Endothelial cell of umbilical vein (primary cell): ENCODE data around the gene ENAH. TPM values are rescaled to one million over a fixed set of nuclear protein-coding genes. Genes with fewer than 3 reads are reported as not detected.

ENCODE experiments used
- BruUV-seq: library from RNA; stranded (reverse); fragments of 400-500 nt; replicated peaks from 2 replicates; lab custom pipeline; 2021; lab: Mats Ljungman, UMichigan
- CTCF ChIA-PET: fragments of 300-600, 350-600 bp; sonication (Branson Sonifier 250); formaldehyde crosslinking; loops from one replicate; lab custom pipeline; 2021; ENCODE audit warnings: antibody characterized with exemption, inconsistent platforms; lab: Charles Lee
- POLR2A ChIA-PET: fragments of 300-600, 350-600 bp; sonication (Branson Sonifier 250); formaldehyde crosslinking; loops from one replicate; lab custom pipeline; 2021; ENCODE audit warnings: antibody characterized with exemption, inconsistent platforms; lab: Charles Lee
- DNase-seq: peaks from one replicate; pipeline ENCODE4 v3.0.0-alpha.2; 2011; ENCODE audit warnings: low read depth, low spot score
- FAIRE-seq: peaks from 2 replicates; lab custom pipeline; 2011; peaks lifted over from hg19 to GRCh38; lab: Jason Lieb, UNC
- H2AFZ ChIP-seq: 2 replicates; pipeline ENCODE4 v1.6.0; 2012; ENCODE audit warnings: low read depth, low read length, control low read depth, inconsistent platforms
- H3K27ac ChIP-seq: 2 replicates; pipeline ENCODE4 v1.5.1; 2011; ENCODE audit warnings: low read depth, mild to moderate bottlenecking, control low read depth, low read length, moderate library complexity; ENCODE audit not compliant: insufficient read depth
- H3K27me3 ChIP-seq, 2 experiments: 2 replicates each; pipeline versions ENCODE4 v1.6.0 to v1.6.1; 2011; ENCODE audit warnings: low read length in 2 of 2, mixed read lengths in 1 of 2; ENCODE audit not compliant: control insufficient read depth in 2 of 2, insufficient read depth in 2 of 2
- H3K36me3 ChIP-seq, 2 experiments: 2 replicates in 1 of 2; 3 replicates in 1 of 2; pipeline ENCODE4 v1.5.1; 2011; ENCODE audit warnings: low read length in 2 of 2, mild to moderate bottlenecking in 1 of 2, moderate library complexity in 1 of 2; ENCODE audit not compliant: control insufficient read depth in 2 of 2, insufficient read depth in 2 of 2; ENCODE audit errors: extremely low read depth in 1 of 2
- H3K4me1 ChIP-seq: 3 replicates; pipeline ENCODE4 v1.5.1; 2011; ENCODE audit warnings: mild to moderate bottlenecking, low read length; ENCODE audit not compliant: control insufficient read depth, insufficient read depth; ENCODE audit errors: extremely low read depth
- H3K4me2 ChIP-seq: 2 replicates; pipeline ENCODE4 v1.6.1; 2011; ENCODE audit warnings: low read length, control low read depth, mixed read lengths; ENCODE audit not compliant: insufficient read depth
- H3K4me3 ChIP-seq, 3 experiments: fragments of 200-600 bp in 1 of 3; sonication (generic), shearing (Covaris generic) in 1 of 3; replicated peaks in 1 of 3; 2 replicates each; pipeline ENCODE4 v1.5.1; 2011 to 2016; ENCODE audit warnings: control low read depth in 3 of 3, low read length in 3 of 3, mild to moderate bottlenecking in 2 of 3, inconsistent platforms in 1 of 3, low read depth in 1 of 3, moderate library complexity in 1 of 3; ENCODE audit not compliant: insufficient read depth in 1 of 3
- H3K79me2 ChIP-seq: 2 replicates; pipeline ENCODE4 v1.6.0; 2012; ENCODE audit warnings: low read length, inconsistent platforms; ENCODE audit not compliant: control insufficient read depth, insufficient read depth
- H3K9ac ChIP-seq: replicated peaks from 2 replicates; pipeline ENCODE3; 2011; ENCODE audit warnings: low read length, control low read depth; ENCODE audit not compliant: insufficient read depth; ENCODE audit errors: extremely low read depth
- H3K9me1 ChIP-seq: replicated peaks from 3 replicates; pipeline ENCODE4 v1.6.0; 2011; ENCODE audit warnings: mild to moderate bottlenecking, low read length; ENCODE audit not compliant: control insufficient read depth, insufficient read depth; ENCODE audit errors: extremely low read depth
- H3K9me3 ChIP-seq: replicated peaks from 2 replicates; pipeline ENCODE4 v1.5.1; 2012; ENCODE audit warnings: low read length, inconsistent platforms; ENCODE audit not compliant: control insufficient read depth, insufficient read depth
- H4K20me1 ChIP-seq: replicated peaks from 2 replicates; pipeline ENCODE3; 2011; ENCODE audit warnings: mild to moderate bottlenecking, low read length; ENCODE audit not compliant: control insufficient read depth, insufficient read depth; ENCODE audit errors: extremely low read depth
- EZH2 ChIP-seq: IDR thresholded peaks from 2 replicates; pipeline ENCODE4 v1.6.1; 2012; ENCODE audit warnings: borderline replicate concordance, low read depth, mild to moderate bottlenecking, moderate library complexity, low read length, inconsistent platforms; ENCODE audit not compliant: severe bottlenecking
- FOS ChIP-seq: IDR thresholded peaks from 2 replicates; pipeline ENCODE4 v1.6.1; 2011; ENCODE audit warnings: mild to moderate bottlenecking, low read length, moderate library complexity, borderline replicate concordance; ENCODE audit not compliant: insufficient read depth
- GATA2 ChIP-seq: IDR thresholded peaks from 2 replicates; pipeline ENCODE4 v1.7.0; 2011; ENCODE audit warnings: low read depth, mild to moderate bottlenecking, moderate library complexity, mixed read lengths, low read length; ENCODE audit not compliant: insufficient read length, insufficient read depth
- JUN ChIP-seq: IDR thresholded peaks from 2 replicates; pipeline ENCODE4 v1.6.1; 2011; ENCODE audit warnings: borderline replicate concordance, low read depth; ENCODE audit not compliant: insufficient read length, insufficient read depth
- MYC ChIP-seq: IDR thresholded peaks from one replicate; pipeline ENCODE4 v1.6.1; 2011; ENCODE audit warnings: mild to moderate bottlenecking, low read depth, low read length
- POLR2A ChIP-seq: IDR thresholded peaks from 2 replicates; pipeline ENCODE4 v1.6.1; 2012; ENCODE audit warnings: low read depth, mild to moderate bottlenecking, control low read depth, low read length
- POLR2AphosphoS5 ChIP-seq: IDR thresholded peaks from 2 replicates; pipeline ENCODE4 v1.6.1; 2012; ENCODE audit warnings: low read depth, mild to moderate bottlenecking, control low read depth, low read length, moderate library complexity; ENCODE audit not compliant: insufficient read depth
- dilution Hi-C: fragments of 300-500 bp; cut with MboI; formaldehyde crosslinking; loops from one replicate; pipeline ENCODE4 v1.15.0; 2019; ENCODE audit warnings: low sequenced_read_pairs; ENCODE audit not compliant: extremely low pct_ligation_motif_present
- intact Hi-C: fragments of 100-400 bp; cut with micrococcal nuclease; formaldehyde crosslinking; loops from one replicate; pipeline ENCODE4 v1.10.0; 2022
- polyA plus RNA-seq, 4 experiments: library from polyadenylated mRNA; depleted of rRNA in 3 of 4; stranded (reverse) in 3 of 4; unstranded in 1 of 4; fragments of >200 nt; gene quantifications; 2 replicates each; pipeline versions ENCODE4 v1.2.1 to v1.2.3, GENCODE V29; 2011 to 2012; ENCODE audit warnings: missing spikeins in 1 of 4
- total RNA-seq: library from RNA; stranded (reverse); gene quantifications from 2 replicates; pipeline ENCODE4 v1.2.3, GENCODE V29; 2021
- TF ChIP-seq, protein P1 (sequence below): IDR thresholded peaks from 2 replicates; pipeline ENCODE4 v1.6.1; 2011; ENCODE audit not compliant: insufficient read depth, insufficient read length
- TF ChIP-seq, protein P2 (sequence below), 2 donors: IDR thresholded peaks; 1 replicate in 1 of 2; 2 replicates in 1 of 2; pipeline ENCODE4 v1.5.1; 2011; ENCODE audit warnings: low read length in 2 of 2, mild to moderate bottlenecking in 2 of 2, moderate library complexity in 2 of 2, control low read depth in 1 of 2, inconsistent platforms in 1 of 2, low read depth in 1 of 2; ENCODE audit not compliant: insufficient read depth in 1 of 2; ENCODE audit errors: extremely low read depth in 1 of 2

ENAH gene
- total and polyA plus RNA-seq, 2 donors (not counting 3 experiments of a cell fraction or from before 2014, with no cell fraction given) = 19.9 to 95.6 TPM

GRCh38 chr1:225469051-225469450, 183.9 kb downstream of the ENAH start:
- Histone ChIP-seq H3K9ac (no peak overlapping the region), H3K79me2 (no peaks in the 10 kb centered on the region), H3K9me1 (no peaks in the 10 kb centered on the region), H3K9me3 (no peaks in the 10 kb centered on the region), H3K27me3 (no peaks in the 10 kb centered on the region), H4K20me1 (no peaks in the 10 kb centered on the region), H3K27ac (no peak overlapping the region), H3K4me3 (no peak overlapping the region), H3K4me2 (no peak overlapping the region), H3K4me1 (peaks cover 17% of the 10 kb centered on the region), H2AFZ (no peak overlapping the region), H3K36me3 (no peaks in the 10 kb centered on the region)
- BruUV-seq = no TSS peak
- ChIA-PET POLR2A (interaction anchor here (1.4 kb wide), 1 partner anchor 24 kb away, joined by 7 read pairs; no protein-coding TSS in a partner anchor), CTCF (interaction anchor here (1.3 to 2.8 kb wide), 4 partner anchors 12 to 443 kb away, joined by 3 to 15 read pairs (median 6); partner anchors contain the start of gene LBR)
- intact Hi-C loops (no loop called here), dilution Hi-C loops (no loop called here)
- TF ChIP-seq, protein P1, sequence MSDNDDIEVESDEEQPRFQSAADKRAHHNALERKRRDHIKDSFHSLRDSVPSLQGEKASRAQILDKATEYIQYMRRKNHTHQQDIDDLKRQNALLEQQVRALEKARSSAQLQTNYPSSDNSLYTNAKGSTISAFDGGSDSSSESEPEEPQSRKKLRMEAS = no peak
- TF ChIP-seq POLR2A (no peak), FOS (no peak), POLR2AphosphoS5 (no peak), GATA2 (no peak), MYC (no peak), EZH2 (no peak), JUN (no peak)
- TF ChIP-seq, protein P2, sequence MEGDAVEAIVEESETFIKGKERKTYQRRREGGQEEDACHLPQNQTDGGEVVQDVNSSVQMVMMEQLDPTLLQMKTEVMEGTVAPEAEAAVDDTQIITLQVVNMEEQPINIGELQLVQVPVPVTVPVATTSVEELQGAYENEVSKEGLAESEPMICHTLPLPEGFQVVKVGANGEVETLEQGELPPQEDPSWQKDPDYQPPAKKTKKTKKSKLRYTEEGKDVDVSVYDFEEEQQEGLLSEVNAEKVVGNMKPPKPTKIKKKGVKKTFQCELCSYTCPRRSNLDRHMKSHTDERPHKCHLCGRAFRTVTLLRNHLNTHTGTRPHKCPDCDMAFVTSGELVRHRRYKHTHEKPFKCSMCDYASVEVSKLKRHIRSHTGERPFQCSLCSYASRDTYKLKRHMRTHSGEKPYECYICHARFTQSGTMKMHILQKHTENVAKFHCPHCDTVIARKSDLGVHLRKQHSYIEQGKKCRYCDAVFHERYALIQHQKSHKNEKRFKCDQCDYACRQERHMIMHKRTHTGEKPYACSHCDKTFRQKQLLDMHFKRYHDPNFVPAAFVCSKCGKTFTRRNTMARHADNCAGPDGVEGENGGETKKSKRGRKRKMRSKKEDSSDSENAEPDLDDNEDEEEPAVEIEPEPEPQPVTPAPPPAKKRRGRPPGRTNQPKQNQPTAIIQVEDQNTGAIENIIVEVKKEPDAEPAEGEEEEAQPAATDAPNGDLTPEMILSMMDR (IDR thresholded peaks at IDR 0.05; ENCODE audit: extremely low read depth in 1 of 2, insufficient read depth in 1 of 2, low read depth in 1 of 2, low read length in 2 of 2) = no peak
- no peak for FAIRE-seq
- no peak for DNase-seq
